ENCODE measurements around the gene GPR52.

DNA sequence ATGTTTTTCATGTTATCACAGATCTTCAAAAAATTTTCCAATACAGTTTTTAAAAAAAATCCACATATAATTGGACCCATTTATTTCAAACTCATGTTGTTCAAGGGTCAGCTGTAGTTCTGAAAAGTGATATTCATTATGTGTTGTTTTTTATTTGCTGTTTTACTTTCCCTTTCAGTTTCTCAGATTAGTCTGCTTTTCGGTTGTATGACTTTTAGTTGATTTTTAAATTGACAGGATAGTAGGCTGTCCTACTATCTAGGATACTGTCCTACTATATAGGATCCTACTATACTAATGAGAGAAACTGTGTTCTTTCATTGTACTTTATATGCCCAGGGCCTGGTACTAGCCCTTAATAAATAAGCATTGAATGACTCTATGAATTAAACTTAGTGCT is 33.6 kb upstream of the GPR52 start:
- no peak for TF ChIP-seq ZNF274 (IDR thresholded peaks at IDR 0.05; ENCODE audit: low read depth, low read length)
- TF ChIP-seq YY1 (IDR thresholded peaks at IDR 0.05; ENCODE audit: insufficient read depth, insufficient read length) = no peak

All from NT2/D1 (cell line).